SU-DHL-6 (cell line): ENCODE results near the gene PDZD8.
A peak's percentile ranks its signal among the peaks of the same experiment; 100 is the strongest.

Experiments used
- H2AFZ ChIP-seq: fragments of 200-600 bp; sonication (generic); 2 replicates; pipeline ENCODE4 v1.6.1; 2014; ENCODE audit warnings: low read depth, mild to moderate bottlenecking, moderate library complexity, mixed read lengths, antibody characterized with exemption, low read length; ENCODE audit not compliant: severe bottlenecking
- H3F3A ChIP-seq: fragments of 200-600 bp; shearing (Covaris generic); 2 replicates; pipeline ENCODE4 v1.6.0; 2016; ENCODE audit warnings: antibody characterized with exemption, mild to moderate bottlenecking; ENCODE audit not compliant: insufficient read depth
- H3K27ac ChIP-seq: fragments of 200-600 bp; sonication (generic); 2 replicates; pipeline ENCODE4 v1.5.1; 2016; ENCODE audit warnings: low read depth, mild to moderate bottlenecking, low read length, moderate library complexity, mixed read lengths
- H3K27me3 ChIP-seq: fragments of 200-600 bp; sonication (generic), shearing (Covaris generic); 2 replicates; pipeline ENCODE4 v1.6.0; 2014; ENCODE audit warnings: mild to moderate bottlenecking, low read length
- H3K36me3 ChIP-seq: fragments of 200-600 bp; sonication (generic); 2 replicates; pipeline ENCODE4 v1.6.1; 2014; ENCODE audit warnings: mild to moderate bottlenecking, low read length, mixed read lengths
- H3K4me2 ChIP-seq: fragments of 300-600, 200-600 bp; shearing (Covaris generic), sonication (generic); 2 replicates; pipeline ENCODE4 v1.6.0; 2014; ENCODE audit warnings: low read length, low read depth, mild to moderate bottlenecking; ENCODE audit not compliant: poor library complexity, severe bottlenecking
- H3K4me3 ChIP-seq: fragments of 200-600 bp; sonication (generic); 2 replicates; pipeline ENCODE4 v1.5.1; 2014; ENCODE audit warnings: antibody characterized with exemption, low read length, mild to moderate bottlenecking, mixed read lengths; ENCODE audit not compliant: insufficient read depth, poor library complexity, severe bottlenecking
- H3K79me2 ChIP-seq: fragments of 200-600 bp; sonication (generic); 2 replicates; pipeline ENCODE4 v1.6.1; 2014; ENCODE audit warnings: mild to moderate bottlenecking, low read length, moderate library complexity; ENCODE audit not compliant: insufficient read depth
- H3K9ac ChIP-seq: fragments of 200-600 bp; sonication (generic); 2 replicates; pipeline ENCODE4 v1.7.0; 2014; ENCODE audit warnings: mild to moderate bottlenecking, low read length
- H3K9me2 ChIP-seq: fragments of 200-600 bp; sonication (generic); replicated peaks from 2 replicates; pipeline ENCODE4 v1.6.1; 2014; ENCODE audit warnings: low read length; ENCODE audit not compliant: insufficient read depth
- H3K9me3 ChIP-seq: fragments of 200-600 bp; sonication (generic); 2 replicates; pipeline ENCODE4 v1.6.1; 2014; ENCODE audit warnings: low read length, mixed read lengths; ENCODE audit not compliant: insufficient read depth
- H4K20me1 ChIP-seq: fragments of 200-600 bp; sonication (generic); 2 replicates; pipeline ENCODE4 v1.6.1; 2014; ENCODE audit warnings: low read depth, mild to moderate bottlenecking, antibody characterized with exemption, low read length, moderate library complexity, mixed read lengths
- CTCF ChIP-seq: fragments of 200-600 bp; sonication (generic); IDR thresholded peaks from one replicate; pipeline ENCODE4 v1.5.1; 2017; ENCODE audit warnings: antibody characterized with exemption, mild to moderate bottlenecking, low read length, moderate library complexity; ENCODE audit not compliant: insufficient read depth, poor library complexity, severe bottlenecking
- EZH2phosphoT487 ChIP-seq: fragments of 200-600 bp; sonication (generic), shearing (Covaris generic); conservative IDR thresholded peaks from 2 replicates; pipeline ENCODE4 v1.6.1; 2018; ENCODE audit warnings: mild to moderate bottlenecking, antibody characterized with exemption, low read length, moderate library complexity, mixed read lengths

PDZD8 gene

DNA sequence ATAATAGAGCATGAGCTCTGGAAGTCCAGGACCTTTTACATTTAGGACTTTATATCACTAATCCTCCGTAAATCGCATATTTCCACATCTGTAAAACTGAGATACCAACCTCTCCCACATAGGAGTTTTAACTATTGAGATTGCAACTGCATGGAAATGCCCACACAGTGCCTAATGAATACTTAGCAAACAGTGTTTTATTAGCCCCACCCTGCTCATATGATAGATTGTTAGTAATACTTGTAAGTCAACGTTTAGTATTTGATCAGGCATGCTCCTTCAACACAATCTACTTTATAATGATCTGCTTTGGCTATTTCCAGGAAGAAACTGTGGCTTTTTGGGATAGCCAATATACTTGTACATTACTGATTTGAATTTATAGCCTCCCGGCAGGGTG, 8.5 kb downstream of the PDZD8 start:
- H3K4me2 ChIP-seq, result no peak overlapping the region
- H3K36me3 ChIP-seq, result no peaks in the 10 kb centered on the region
- H4K20me1 ChIP-seq, result peaks cover 61% of the 10 kb centered on the region

GRCh38 chr10:117365612-117366011, 9.6 kb downstream of the PDZD8 start:
- H3K9ac ChIP-seq, result no peak overlapping the region
- no peaks in the 10 kb centered on the region for H3K9me2 ChIP-seq
- H3F3A ChIP-seq, result 0 out of 2 replicates have a peak, but pooled peaks cover 3% of the 10 kb centered on the region
- no peak overlapping the region for H2AFZ ChIP-seq
- no peak overlapping the region for H3K4me3 ChIP-seq
- H3K27me3 ChIP-seq, result no peaks in the 10 kb centered on the region
- H3K9me3 ChIP-seq, result no peaks in the 10 kb centered on the region
- H3K4me2 ChIP-seq, result peak overlapping the region; percentile 0
- peaks cover 64% of the 10 kb centered on the region for H4K20me1 ChIP-seq
- peaks cover 99% of the 10 kb centered on the region for H3K79me2 ChIP-seq
- no peak overlapping the region for H3K27ac ChIP-seq
- no peaks in the 10 kb centered on the region for H3K36me3 ChIP-seq
- TF ChIP-seq CTCF (no peak), EZH2phosphoT487 (no peak)

More for the DNA sequence above, 8.5 kb downstream of the PDZD8 start:
- TF ChIP-seq EZH2phosphoT487 (no peak), CTCF (no peak)
- H3K4me3 ChIP-seq, result no peak overlapping the region
- H3K27ac ChIP-seq, result no peak overlapping the region
- no peaks in the 10 kb centered on the region for H3K9me2 ChIP-seq
- 0 out of 2 replicates have a peak, but pooled peaks cover 3% of the 10 kb centered on the region for H3F3A ChIP-seq
- no peaks in the 10 kb centered on the region for H3K27me3 ChIP-seq
- no peak overlapping the region for H3K9ac ChIP-seq
- no peaks in the 10 kb centered on the region for H3K9me3 ChIP-seq
- peaks cover 99% of the 10 kb centered on the region for H3K79me2 ChIP-seq
- no peak overlapping the region for H2AFZ ChIP-seq

DNA sequence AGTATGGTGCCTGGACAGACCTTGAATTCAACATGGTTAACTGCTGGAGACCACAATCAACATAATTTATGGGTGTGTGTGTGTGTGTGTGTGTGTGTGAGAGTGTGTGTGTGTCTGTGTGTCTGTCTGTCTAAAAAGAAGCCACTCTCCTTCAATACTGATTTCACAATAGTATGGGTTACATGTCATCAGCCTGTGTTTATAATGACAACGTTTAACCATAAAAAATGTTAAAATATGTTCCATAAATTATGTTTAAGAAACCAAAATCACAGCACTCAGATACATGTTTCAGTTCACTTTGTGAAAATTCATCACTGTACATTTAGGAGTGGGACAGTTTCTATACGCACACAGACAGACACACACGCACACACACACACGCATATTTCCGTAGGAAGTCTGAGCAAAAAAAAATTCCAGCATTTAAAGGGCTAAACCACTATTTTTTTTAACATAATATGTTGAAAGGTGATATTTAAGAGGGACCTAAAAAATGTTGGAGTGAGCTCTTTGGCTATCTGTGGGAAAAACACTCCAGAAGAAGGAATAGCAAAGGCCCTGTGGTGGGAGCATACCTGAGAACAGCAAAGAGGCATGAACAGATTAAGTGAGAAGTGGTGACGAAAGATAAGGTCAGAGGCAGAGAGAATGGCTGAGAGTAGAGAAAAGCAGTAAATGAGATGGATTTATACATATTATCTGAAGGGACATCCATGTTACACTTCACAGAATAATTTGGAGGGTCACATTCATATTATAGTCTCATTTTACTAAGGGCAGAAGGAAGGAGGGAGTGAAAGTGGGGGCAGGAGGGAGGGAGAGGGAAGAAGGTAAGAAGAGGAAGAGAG, 10.9 kb downstream of the PDZD8 start:
- Histone ChIP-seq H3K9me2 (no peaks in the 10 kb centered on the region), H3K79me2 (peaks cover 98% of the 10 kb centered on the region), H3F3A (0 out of 2 replicates have a peak, but pooled peaks cover 3% of the 10 kb centered on the region), H3K9ac (no peak overlapping the region), H3K4me3 (no peak overlapping the region), H3K27me3 (no peaks in the 10 kb centered on the region), H3K36me3 (no peaks in the 10 kb centered on the region), H3K4me2 (no peak overlapping the region), H2AFZ (no peak overlapping the region), H3K9me3 (no peaks in the 10 kb centered on the region), H4K20me1 (peaks cover 53% of the 10 kb centered on the region), H3K27ac (no peak overlapping the region)
- TF ChIP-seq EZH2phosphoT487 (no peak), CTCF (no peak)
